ENCODE results near the gene ZNF512.
A peak's percentile ranks its signal among the peaks of the same experiment; 100 is the strongest.

Gene ZNF512

DNA sequence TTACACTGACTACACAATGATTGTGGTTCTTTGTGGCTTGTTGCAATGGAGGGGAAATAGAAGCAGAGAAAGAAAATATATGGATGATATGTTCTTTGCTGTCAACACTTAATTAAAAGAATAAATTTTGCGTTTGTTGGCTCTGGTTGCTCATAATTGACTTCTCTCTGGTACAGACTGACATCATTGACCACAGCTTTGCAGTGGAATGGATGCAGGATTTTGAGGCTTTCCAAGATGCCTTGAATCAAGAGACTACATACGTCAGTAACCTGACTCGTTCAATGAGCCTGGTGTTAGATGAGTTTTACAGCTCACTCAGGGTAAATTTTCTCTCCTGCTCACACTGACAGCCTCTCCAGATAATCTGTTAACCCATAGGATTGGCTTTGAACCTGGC, 55.9 kb downstream of the ZNF512 start:
- no peak for DNase-seq

DNA sequence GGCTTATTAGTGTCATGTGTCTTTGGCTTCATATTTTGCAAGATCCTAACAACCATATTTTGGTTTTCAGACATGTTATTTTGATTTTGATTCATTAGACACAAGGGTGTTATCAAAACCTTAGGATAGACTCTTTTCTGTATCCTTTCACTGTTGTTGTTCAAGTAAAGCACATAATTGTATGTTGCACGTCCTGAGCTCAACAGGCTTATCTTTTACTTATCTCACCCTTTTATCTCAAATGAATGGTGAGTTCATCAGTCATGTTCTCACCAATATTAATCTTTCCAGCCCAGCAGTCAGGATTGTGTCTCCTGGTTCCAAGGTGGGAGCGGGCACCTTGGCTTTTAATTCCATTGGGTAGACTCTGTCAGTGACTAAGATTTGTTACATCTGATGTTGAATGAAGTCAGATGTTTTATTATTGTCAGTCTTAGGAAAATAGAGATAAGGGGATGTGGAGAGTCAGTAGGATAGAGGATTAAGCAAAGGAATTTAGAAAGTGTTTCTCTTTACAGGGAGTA, 57.9 kb downstream of the ZNF512 start:
- no peak for DNase-seq

DNA sequence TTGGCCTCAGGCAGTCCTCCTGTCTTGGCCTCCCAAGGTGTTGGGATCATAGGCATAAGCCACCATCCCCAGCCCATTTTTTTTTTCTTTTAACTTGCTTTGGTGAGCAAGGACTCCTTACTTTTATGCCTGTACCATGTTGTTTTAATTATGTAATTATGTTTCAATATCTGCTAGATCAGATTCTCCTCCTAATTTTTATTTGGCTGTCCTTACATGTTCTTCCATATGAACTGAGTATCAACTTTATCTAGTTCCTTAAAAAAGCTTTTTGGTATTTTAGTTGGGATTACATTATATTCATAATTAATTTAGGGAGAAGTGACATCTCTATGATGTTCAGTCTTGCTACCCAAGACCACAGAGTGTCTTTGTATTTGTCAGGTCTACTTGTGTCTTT, 62.4 kb downstream of the ZNF512 start:
- no peak for DNase-seq

DNA sequence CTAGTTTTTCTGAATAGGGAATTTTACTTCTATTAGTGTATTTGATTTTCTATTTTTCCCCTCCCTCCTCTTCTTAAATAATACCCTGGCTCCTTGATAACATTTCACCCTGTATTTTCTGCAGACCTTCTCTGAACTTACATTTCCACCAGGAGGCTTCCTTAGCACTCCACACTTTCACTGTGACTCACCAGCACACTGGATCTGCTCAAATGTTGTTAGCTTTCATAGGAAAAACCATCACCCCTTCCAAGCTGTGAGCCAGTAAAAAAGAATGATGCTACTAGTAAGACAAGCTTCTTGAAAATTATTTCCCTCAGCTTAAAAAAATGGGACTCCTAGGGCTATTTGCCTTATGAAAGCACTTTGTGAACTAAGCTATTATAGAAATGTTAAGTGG, 64.4 kb downstream of the ZNF512 start:
- DNase-seq, result no peak

DNA sequence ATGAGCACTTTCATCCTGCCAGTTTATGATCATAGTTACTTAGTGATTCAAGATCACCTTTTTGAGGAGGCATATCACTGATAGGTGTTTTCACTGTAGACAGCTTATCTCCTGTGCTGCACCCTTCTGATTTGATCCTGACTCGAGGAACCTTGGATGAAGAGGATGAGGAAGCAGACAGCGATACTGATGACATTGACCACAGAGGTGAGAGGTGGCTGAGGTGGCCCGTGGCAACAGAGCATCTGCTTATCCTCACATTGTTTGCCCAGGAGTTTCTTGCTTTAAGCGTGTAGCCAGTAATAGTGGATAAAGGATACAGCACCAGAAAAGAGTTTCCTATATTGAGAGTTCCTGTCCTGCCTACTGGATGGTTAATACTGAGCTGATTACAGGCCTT, 64.9 kb downstream of the ZNF512 start:
- DNase-seq, result no peak

DNA sequence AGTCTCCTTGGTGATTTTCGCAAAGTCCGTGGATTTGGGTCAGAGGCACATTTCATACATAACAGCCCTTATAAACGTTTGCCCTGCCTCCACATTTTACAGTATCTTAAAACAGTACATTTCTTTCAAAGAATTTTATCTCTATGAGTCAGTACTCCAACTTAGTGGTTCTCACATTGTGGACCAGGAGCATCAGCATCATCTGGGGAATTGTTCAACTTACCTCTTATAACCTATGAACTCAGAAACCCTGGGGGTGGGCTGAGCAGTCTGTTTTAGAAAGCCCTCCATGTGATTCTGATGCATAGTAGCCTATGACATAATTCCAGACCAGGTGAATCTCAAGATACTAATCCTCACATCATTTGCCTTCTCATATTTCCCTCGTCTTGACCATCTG, 68.2 kb downstream of the ZNF512 start:
- DNase-seq, result no peak

DNA sequence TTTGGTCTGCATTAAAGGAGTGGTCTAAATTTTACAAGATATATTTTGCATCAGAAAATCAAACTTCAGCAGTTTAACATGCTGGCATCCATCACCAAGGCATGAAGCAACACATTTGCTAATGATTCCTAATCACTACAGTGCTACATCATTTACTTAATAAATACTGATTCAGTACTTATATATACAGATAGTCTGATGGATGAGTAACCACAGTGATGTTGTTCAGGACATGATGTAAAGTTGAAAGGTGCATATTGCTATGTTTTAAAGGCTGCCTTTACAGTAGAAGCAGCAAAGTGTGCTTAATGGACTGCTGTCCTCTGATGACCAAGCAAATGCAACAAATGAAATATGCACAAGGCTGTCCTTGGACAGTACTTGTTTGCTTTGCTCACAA, 69.5 kb downstream of the ZNF512 start:
- DNase-seq, result no peak

DNA sequence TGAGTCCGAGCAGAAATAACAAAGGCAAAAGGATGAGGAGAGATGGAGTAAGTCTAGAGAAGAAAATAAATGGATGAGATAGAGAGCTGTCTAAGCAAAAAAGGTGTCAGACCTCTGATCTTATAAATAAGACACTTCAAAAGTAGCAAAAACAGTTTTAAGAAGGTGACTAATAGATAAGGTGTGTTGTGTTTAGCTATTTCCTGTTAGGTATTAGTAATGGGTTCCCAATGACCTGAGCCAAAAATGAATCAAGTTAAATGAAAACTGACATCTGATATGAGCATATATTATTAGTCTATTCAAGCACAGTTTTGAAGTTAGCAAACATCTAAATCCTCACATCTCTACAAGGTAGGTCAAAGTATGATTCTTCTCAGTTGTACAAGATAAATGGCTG, 69.9 kb downstream of the ZNF512 start:
- no peak for DNase-seq

DNA sequence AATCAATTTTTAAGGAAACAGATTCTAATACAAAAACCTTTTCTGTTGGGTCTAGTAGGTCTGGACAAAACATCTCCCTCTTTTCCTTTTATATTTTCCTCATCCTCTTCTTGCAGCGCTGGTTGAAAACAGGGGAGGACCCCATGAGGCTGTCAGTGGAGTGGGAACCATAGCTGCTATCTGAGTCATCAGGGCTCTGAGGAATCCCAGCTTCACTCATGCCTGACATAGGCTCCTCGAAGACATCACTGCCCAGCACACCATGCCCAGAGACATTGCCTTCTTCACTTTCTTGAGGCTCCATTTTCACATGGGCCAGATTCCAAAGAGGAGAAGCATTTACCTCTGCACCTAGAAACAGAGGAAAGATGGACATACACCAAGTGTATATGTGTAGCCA, 70.6 kb downstream of the ZNF512 start:
- no peak for DNase-seq

DNA sequence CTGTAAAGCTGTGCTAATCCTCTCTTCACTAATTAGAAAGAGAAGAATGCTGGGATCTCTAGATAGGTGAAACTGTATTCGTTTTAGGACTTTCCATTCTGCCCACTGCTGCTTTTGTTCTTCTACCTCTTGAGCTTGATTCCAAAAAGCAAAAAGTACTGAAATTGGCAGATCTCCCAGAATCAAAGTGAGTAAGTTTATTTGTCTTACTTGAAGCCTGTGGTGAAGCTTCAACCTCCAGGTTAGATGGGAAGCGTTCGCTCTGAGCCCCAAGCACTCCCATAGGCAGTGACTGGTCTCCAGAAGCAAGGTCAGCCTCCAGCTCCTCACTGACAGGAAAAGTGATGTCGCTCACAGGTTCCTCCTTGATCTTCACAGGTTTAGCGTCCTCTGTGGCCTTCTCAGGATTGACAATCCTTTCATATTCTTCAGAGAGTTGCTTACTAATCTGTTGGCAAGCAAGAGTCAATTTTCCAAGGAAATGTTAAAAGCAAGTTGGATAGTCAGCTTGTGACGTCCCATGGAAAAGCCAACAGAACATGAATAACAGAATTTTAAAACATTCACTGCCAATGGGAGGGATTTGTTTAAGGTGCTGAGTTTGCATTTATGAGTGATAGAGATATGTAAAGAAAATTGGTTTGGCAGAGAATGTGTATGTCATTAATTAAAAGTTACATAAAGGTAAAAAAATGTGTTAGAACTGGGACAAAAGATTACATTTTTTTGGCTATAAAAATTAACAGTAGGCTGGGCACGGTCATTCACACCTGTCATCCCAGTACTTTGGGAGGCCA, 72.5 kb downstream of the ZNF512 start:
- no peak for DNase-seq

DNA sequence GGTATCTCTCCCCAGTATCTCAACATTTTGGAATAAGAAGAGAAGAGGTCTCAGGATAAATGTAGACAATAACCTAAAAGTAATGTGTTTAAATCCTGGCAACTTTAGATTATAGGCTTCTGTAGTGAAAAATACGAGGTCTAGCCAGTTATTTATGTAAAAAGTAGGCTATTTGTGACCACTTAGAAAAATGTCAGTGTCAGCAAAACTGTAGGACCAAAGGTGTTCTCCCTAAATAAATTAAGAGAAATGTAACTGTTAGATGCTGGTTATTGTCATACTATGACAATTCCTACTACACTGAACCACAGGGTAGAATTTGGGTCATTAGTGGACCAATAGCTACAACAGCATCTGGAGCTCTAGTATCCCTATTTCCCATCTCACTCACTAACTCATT, 78.5 kb downstream of the ZNF512 start:
- no peak for DNase-seq

DNA sequence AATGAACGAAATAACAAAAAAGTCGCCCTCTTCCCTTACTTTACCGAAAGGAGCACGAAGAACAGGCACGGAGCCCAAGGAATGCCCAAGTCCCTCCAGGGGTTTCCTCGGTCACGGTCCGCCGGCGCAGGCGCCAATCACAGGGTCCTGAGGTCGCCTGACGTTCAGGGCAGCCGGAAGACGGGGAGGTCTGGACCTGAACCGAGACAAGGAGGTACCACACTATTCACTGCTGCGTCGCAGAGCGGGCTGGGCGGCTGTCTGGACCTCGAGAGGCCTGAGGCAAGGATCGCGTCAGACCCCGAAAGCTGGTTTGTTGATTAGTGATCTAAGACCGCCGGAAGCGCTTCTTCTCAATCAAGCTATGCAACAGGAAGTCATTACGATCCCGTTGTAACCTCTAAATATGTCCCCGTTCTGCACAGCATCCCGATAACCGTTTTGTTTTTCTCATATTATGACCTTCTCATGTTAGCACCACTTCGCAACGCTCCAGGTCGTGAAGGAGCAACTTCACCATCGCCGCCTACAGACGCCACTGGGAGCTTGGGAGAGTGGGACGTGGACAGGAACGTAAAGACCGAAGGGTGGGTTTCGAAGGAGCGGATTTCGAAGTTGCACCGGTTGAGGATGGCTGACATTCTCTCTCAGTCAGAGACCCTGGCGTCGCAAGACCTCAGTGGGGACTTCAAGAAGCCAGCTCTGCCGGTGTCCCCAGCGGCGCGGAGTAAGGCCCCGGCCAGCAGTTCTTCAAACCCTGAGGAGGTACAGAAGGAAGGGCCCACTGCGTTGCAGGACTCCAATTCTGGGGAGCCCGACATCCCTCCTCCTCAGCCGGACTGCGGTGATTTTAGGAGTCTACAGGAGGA, 80.7 kb downstream of the ZNF512 start, which contains the start of the genes SLC4A1AP and SUPT7L:
TSS of gene SLC4A1AP (plus strand) at position 605 of the 869 bp plus-strand sequence. CDS start at position 631, 26 bp downstream.
TSS of gene SUPT7L (minus strand) at position 330 of the 869 bp plus-strand sequence. CDS start 1,422 bp downstream, outside the sequence.
- DNase-seq, result peak; percentile 65

DNA sequence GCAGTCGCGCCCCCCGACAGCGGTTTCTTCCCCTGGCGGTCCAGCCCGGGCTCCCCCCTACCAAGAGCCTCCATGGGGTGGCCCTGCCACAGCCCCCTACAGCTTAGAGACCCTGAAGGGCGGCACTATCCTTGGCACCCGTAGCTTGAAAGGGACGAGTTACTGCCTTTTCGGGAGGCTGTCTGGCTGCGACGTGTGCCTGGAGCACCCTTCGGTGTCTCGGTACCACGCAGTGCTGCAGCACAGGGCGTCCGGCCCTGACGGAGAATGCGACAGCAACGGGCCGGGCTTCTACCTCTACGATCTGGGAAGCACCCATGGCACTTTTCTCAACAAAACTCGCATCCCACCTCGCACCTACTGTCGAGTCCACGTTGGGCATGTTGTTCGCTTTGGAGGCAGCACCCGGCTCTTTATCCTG, 81.3 kb downstream of the ZNF512 start:
- no peak for DNase-seq

DNA sequence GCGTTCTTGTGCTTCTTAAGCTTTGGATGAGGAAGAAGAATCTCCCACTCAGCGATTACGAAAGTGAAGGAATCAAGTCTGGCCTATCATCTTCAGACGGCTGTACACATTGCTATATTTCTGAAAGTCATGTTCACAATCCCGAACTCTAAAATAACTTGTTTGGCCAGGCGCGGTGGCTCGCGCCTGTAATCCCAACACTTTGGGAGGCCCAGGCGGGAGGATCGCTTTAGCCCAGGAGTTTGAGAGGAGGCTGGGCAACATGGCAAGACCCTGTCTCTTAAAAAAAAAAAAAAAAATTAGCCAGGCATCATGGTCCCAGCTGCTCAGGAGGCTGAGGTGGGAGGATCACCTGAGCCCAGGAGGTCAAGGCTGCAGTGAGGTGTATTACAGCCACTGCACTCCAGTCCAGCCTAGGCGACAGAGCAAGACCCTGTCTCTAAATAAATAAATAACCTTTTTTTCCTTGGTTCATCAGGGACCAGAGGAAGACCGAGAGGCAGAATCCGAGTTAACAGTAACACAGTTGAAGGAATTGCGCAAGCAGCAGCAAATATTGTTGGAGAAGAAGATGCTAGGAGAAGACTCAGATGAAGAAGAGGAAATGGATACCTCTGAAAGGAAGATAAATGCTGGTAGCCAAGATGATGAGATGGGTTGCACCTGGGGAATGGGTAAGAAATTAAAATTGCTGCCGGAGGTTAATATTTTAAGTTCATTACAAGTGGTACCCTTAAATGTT, 82.0 kb downstream of the ZNF512 start:
- no peak for DNase-seq

DNA sequence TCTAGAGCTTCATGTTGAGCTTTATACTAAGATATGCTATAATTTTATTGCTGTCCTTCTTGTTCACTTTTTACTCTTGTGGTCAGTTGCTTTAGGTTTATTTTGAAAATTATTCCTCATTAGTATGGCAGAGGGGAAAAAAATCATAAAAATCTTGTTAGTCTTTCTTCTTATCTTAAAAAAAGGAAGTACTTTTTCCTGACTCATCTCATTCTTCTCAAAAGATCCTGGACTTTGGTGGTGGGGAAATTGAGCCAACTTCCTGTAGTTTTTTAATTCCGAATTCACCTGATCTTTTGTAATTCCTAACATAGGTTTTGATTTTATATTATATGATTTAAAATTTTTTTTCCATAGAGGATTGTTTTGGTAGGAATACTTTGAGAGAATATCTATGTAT, 84.6 kb downstream of the ZNF512 start:
- DNase-seq, result no peak

DNA sequence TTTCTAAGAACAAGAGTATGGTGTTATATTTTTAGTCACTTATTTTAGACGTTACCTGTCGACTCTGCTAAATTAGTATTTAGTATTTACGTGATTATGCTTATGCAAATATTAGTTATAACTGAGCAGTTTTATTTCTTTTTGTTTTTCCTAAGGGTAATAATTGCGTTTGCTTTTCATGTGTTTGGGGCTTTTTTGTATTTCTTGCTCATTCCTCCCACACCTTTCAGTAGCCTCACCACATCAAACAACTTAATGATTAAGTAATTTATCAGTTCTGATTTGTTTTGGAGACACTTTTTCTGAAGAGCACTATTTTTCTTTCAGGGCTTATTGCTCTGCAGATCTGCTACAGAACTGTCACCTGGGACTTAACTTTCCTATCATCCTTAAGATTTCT, 88.4 kb downstream of the ZNF512 start:
- no peak for DNase-seq

Measured in stimulated activated CD4-positive, alpha-beta T cell treated with anti-CD3 and anti-CD28 coated beads, Interleukin-12 subunit alpha, Interleukin-12 subunit beta, amount 100 ng/mL, for 4 hours (primary cell).